GM12891 (cell line): ENCODE data around the gene OR56A5.

Experiments
- POLR2A ChIP-seq: IDR thresholded peaks from 2 replicates; pipeline ENCODE4 v1.6.1; 2011; ENCODE audit warnings: low read depth, low read length, control low read depth
- POLR2AphosphoS5 ChIP-seq: IDR thresholded peaks from 2 replicates; pipeline ENCODE4 v1.6.1; 2011; ENCODE audit warnings: low read depth, low read length, control low read depth

DNA sequence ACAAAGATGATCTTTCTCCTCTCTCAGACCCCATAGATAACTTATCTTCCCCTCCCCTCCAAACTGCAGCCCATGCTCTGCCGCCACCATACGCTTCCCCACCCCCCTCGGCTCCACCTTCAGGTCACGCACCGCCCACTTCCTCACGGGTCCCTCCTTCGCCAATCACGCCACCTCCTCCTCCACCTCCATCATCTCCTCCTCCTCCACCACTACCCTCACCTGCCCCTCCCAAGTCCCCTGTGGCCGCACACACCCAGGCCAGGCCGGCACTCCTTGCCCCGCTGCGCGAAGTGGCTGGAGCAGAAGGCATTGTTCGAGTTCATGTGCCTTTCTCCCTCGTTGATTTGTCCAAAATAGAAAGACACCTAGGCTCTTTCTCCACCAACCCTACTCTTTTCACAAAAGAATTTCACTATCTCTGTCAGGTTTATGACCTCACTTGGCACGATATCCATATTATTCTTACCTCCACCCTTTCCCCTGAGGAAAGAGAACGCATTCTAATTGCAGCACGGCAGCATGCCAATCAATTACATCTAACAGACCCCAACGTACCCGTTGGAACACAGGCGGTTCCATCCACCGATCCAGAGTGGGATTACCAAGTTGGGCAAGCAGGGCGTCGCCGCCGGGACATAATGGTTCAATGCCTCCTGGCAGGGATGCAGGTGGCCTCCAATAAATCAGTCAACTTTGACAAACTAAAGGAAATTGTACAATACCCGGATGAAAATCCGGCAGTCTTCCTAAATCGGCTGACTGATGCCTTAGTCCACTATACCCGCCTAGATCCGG, 38.5 kb downstream of the OR56A5 start:
- TF ChIP-seq POLR2A = no peak
- TF ChIP-seq POLR2AphosphoS5 = no peak
